ENCODE results near the gene FGG.

FGG gene

GRCh38 chr4:154566639-154567204 lies 45.7 kb downstream of the FGG start:
- no peak for DNase-seq (ENCODE audit: low read depth)
- H3K4me3 ChIP-seq (ENCODE audit: control insufficient read depth, low read depth, low read length): no peak overlapping the region
- TF ChIP-seq CTCF (conservative IDR thresholded peaks at IDR 0.05; ENCODE audit: control insufficient read depth, insufficient read depth, low read depth, low read length): no peak

GRCh38 chr4:154565704-154566103 lies 46.8 kb downstream of the FGG start:
- no peak overlapping the region for H3K4me3 ChIP-seq (ENCODE audit: control insufficient read depth, low read depth, low read length)
- TF ChIP-seq CTCF (conservative IDR thresholded peaks at IDR 0.05; ENCODE audit: control insufficient read depth, insufficient read depth, low read depth, low read length): no peak
- DNase-seq (ENCODE audit: low read depth): no peak

GRCh38 chr4:154564311-154564710 lies 48.1 kb downstream of the FGG start:
- no peak for TF ChIP-seq CTCF (conservative IDR thresholded peaks at IDR 0.05; ENCODE audit: control insufficient read depth, insufficient read depth, low read depth, low read length)
- DNase-seq (ENCODE audit: low read depth): no peak
- H3K4me3 ChIP-seq (ENCODE audit: control insufficient read depth, low read depth, low read length): no peak overlapping the region

GRCh38 chr4:154562697-154563254 lies 49.7 kb downstream of the FGG start, which contains the start of gene FGB:
Gene FGB, plus strand, starts transcription at chr4:154563011. Its CDS starts 8 bp downstream, at chr4:154563019.
- no peak for DNase-seq (ENCODE audit: low read depth)
- no peak for TF ChIP-seq CTCF (conservative IDR thresholded peaks at IDR 0.05; ENCODE audit: control insufficient read depth, insufficient read depth, low read depth, low read length)
- H3K4me3 ChIP-seq (ENCODE audit: control insufficient read depth, low read depth, low read length): no peak within 1 kb of the TSS

GRCh38 chr4:154560824-154561231 lies 51.6 kb downstream of the FGG start:
- no peak for TF ChIP-seq CTCF (conservative IDR thresholded peaks at IDR 0.05; ENCODE audit: control insufficient read depth, insufficient read depth, low read depth, low read length)
- no peak overlapping the region for H3K4me3 ChIP-seq (ENCODE audit: control insufficient read depth, low read depth, low read length)
- DNase-seq (ENCODE audit: low read depth): peak; percentile 71

GRCh38 chr4:154560419-154560801 lies 52.0 kb downstream of the FGG start:
- H3K4me3 ChIP-seq (ENCODE audit: control insufficient read depth, low read depth, low read length): no peak overlapping the region
- no peak for TF ChIP-seq CTCF (conservative IDR thresholded peaks at IDR 0.05; ENCODE audit: control insufficient read depth, insufficient read depth, low read depth, low read length)
- no peak for DNase-seq (ENCODE audit: low read depth)
